ENCODE data around the gene ADRA1B. TPM values are rescaled to one million over a fixed set of nuclear protein-coding genes. Genes with fewer than 3 reads are reported as not detected.

Gene ADRA1B
- total RNA-seq, 4 donors from 2014 or later: 1.7 to 12.2 (median 5.2) TPM

DNA sequence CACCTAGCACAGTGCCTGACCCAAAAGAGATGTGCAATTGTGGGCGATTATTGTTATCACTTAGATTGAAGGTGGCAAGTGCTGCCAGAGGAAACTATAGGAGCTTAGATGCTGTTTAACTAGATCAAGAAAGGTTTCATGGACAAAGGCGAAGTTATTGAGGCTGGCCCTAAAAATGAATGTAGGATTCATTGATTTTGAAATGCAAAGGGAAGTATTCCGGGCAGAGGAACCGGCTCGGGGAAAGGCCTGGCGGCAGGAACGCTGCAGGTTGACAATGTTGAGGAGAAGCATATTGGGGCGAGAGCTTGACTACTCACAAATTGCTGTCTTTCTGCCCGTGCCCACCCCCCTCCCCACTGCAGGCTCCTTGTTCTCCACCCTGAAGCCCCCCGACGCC, 55.2 kb downstream of the ADRA1B start:
- Histone ChIP-seq H3K9me3 (no peaks in the 10 kb centered on the region), H3K27me3 (peaks cover 0 to 13% of the 10 kb centered on the region in 2 donors), H3K27ac (no peak overlapping the region), H3K36me3 (no peaks in the 10 kb centered on the region), H3K4me1 (peaks cover 0 to 13% (median 3%) of the 10 kb centered on the region in 4 donors), H3K4me3 (peak overlapping the region in 2 of 4 donors; percentile 29 to 46)
- TF ChIP-seq POLR2A (IDR thresholded peaks at IDR 0.05): no peak
- TF ChIP-seq, protein P1, sequence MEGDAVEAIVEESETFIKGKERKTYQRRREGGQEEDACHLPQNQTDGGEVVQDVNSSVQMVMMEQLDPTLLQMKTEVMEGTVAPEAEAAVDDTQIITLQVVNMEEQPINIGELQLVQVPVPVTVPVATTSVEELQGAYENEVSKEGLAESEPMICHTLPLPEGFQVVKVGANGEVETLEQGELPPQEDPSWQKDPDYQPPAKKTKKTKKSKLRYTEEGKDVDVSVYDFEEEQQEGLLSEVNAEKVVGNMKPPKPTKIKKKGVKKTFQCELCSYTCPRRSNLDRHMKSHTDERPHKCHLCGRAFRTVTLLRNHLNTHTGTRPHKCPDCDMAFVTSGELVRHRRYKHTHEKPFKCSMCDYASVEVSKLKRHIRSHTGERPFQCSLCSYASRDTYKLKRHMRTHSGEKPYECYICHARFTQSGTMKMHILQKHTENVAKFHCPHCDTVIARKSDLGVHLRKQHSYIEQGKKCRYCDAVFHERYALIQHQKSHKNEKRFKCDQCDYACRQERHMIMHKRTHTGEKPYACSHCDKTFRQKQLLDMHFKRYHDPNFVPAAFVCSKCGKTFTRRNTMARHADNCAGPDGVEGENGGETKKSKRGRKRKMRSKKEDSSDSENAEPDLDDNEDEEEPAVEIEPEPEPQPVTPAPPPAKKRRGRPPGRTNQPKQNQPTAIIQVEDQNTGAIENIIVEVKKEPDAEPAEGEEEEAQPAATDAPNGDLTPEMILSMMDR (IDR thresholded peaks at IDR 0.05): no peak
- DNase-seq: no peak

DNA sequence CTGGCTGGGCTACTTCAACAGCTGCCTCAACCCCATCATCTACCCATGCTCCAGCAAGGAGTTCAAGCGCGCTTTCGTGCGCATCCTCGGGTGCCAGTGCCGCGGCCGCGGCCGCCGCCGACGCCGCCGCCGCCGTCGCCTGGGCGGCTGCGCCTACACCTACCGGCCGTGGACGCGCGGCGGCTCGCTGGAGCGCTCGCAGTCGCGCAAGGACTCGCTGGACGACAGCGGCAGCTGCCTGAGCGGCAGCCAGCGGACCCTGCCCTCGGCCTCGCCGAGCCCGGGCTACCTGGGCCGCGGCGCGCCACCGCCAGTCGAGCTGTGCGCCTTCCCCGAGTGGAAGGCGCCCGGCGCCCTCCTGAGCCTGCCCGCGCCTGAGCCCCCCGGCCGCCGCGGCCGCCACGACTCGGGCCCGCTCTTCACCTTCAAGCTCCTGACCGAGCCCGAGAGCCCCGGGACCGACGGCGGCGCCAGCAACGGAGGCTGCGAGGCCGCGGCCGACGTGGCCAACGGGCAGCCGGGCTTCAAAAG, 55.7 kb downstream of the ADRA1B start:
- Histone ChIP-seq H3K4me1 (peaks cover 0 to 13% (median 3%) of the 10 kb centered on the region in 4 donors), H3K9me3 (no peaks in the 10 kb centered on the region), H3K4me3 (peak overlapping the region in 3 of 4 donors; percentile 29 to 46 (median 45)), H3K27ac (no peak overlapping the region), H3K27me3 (peaks cover 0 to 13% of the 10 kb centered on the region in 2 donors), H3K36me3 (no peaks in the 10 kb centered on the region)
- DNase-seq: no peak
- TF ChIP-seq, protein P1 (IDR thresholded peaks at IDR 0.05): peak in 2 of 6 experiments; percentile 8 to 20
- TF ChIP-seq POLR2A (IDR thresholded peaks at IDR 0.05): no peak

DNA sequence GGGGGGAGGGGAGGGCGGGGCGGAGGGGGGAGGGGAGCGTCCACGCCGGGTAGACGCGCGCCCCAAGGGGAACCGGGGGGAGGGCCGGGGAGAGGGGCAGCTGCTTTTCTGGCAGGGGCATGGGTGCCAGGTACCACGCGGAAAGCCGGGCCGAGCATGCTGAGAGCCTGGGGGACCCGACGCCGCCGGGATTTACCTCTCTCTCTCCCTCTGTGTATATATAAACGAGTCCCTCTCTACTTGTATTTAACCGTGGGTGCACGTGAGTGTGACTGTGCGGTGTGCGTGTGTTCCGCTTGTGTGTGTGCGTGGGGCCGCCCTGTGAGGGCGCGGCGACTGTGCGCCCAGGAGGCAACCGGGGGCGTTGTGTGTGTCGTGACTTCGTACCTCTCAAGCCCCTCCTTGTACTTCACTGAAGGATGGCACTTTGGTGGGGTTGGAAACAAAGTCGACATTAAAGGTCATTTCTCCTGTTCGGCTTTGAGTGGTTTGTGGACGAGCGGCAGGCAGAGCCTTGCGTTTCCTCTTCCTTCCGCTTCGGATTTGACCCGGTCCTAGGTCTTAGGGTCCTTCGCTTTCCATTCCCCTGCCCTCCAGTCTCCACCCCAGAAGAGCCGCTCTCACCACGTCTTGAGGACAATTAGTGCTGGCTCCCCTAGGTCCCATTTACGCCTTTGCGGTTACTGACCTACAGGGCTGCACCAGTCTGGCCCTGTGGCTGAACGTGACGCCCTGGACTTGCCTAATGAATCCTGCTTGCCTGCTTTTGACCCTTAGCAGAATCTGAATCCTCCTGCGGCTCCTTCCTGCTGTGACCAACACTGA, 56.5 kb downstream of the ADRA1B start:
- TF ChIP-seq POLR2A (IDR thresholded peaks at IDR 0.05): no peak
- TF ChIP-seq, protein P1 (IDR thresholded peaks at IDR 0.05): no peak
- no peak for DNase-seq
- no peaks in the 10 kb centered on the region for H3K36me3 ChIP-seq
- H3K27ac ChIP-seq: no peak overlapping the region
- peaks cover 0 to 13% (median 3%) of the 10 kb centered on the region in 4 donors for H3K4me1 ChIP-seq
- no peaks in the 10 kb centered on the region for H3K9me3 ChIP-seq
- peak overlapping the region in 3 of 4 donors; percentile 29 to 46 (median 45) for H3K4me3 ChIP-seq
- peaks cover 0 to 13% of the 10 kb centered on the region in 2 donors for H3K27me3 ChIP-seq

DNA sequence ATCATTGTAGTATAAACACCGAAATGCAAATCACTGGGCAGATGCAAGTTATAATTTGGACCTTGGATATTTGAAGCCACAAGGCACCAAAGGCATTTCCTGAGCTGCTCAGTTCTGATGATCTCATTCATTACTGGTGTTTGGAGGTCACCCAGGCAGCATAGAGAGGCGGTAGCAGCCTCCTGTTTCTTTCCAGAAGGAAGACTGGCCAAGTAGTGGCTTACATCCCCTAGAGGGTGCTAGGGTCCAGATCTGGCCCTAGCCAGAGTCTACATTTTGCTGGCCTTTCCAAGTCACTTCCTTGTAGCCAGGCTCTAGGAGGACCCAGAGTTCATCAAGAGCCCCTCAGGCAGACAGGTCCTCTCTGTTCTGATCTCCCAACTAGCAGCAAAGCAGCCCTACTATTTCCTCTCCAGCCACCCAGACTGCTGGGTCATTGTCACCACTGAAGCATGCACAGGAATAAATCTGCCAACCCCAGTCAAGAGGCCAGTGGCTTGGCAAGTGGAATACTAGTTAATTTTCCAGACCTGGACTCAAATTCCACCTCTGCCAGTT, 59.3 kb downstream of the ADRA1B start:
- peaks cover 0 to 10% of the 10 kb centered on the region in 2 donors for H3K27me3 ChIP-seq
- no peaks in the 10 kb centered on the region for H3K9me3 ChIP-seq
- H3K4me3 ChIP-seq: no peak overlapping the region
- H3K4me1 ChIP-seq: peaks cover 0 to 13% (median 3%) of the 10 kb centered on the region in 4 donors
- no peak for DNase-seq
- no peaks in the 10 kb centered on the region for H3K36me3 ChIP-seq
- TF ChIP-seq POLR2A (IDR thresholded peaks at IDR 0.05): no peak
- TF ChIP-seq, protein P1 (IDR thresholded peaks at IDR 0.05): no peak
- H3K27ac ChIP-seq: no peak overlapping the region

DNA sequence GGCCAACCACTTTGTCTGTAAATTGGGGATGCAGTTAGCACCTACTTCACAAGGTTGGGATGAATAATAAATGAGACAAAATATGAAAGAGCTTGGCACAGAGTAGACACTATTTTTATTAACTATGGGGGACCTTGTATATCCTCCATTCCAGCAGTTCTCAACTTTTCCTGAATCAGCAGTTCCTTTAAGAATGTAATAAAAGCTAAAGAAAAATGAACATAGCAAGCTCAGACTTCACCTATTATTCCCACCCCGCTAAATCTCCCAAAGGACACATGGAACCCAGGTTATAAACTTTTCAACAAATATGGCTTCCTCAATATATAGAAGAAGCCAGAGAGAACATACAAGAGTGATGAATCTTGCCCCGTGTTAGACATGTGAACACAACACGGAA, 60.6 kb downstream of the ADRA1B start:
- Histone ChIP-seq H3K27me3 (peaks cover 0 to 3% of the 10 kb centered on the region in 2 donors), H3K4me1 (peaks cover 0 to 7% (median 2%) of the 10 kb centered on the region in 4 donors), H3K36me3 (no peaks in the 10 kb centered on the region)

GRCh38 chr5:159978358-159978757, 62.1 kb downstream of the ADRA1B start:
- no peak for DNase-seq
- H3K4me1 ChIP-seq: no peaks in the 10 kb centered on the region
- no peak overlapping the region for H3K4me3 ChIP-seq
- no peaks in the 10 kb centered on the region for H3K9me3 ChIP-seq
- no peak for TF ChIP-seq POLR2A (IDR thresholded peaks at IDR 0.05)
- TF ChIP-seq, protein P1 (IDR thresholded peaks at IDR 0.05): no peak
- no peaks in the 10 kb centered on the region for H3K36me3 ChIP-seq
- no peaks in the 10 kb centered on the region for H3K27me3 ChIP-seq
- H3K27ac ChIP-seq: no peak overlapping the region

More for the DNA sequence above, 60.6 kb downstream of the ADRA1B start:
- no peak for DNase-seq
- TF ChIP-seq POLR2A (IDR thresholded peaks at IDR 0.05): no peak
- H3K9me3 ChIP-seq: no peaks in the 10 kb centered on the region
- H3K27ac ChIP-seq: no peak overlapping the region
- no peak overlapping the region for H3K4me3 ChIP-seq

Data from Peyer's patch (tissue), 4 donors.